ENCODE measurements around the gene WNK4. TPM values are rescaled to one million over a fixed set of nuclear protein-coding genes. Genes with fewer than 3 reads are reported as not detected.

WNK4 gene
- total and polyA plus RNA-seq, 9 of the 15 experiments (the other 6 are each of a cell fraction or from before 2014, with no cell fraction given): 0.32 to 25.8 (median 4.5) TPM

DNA sequence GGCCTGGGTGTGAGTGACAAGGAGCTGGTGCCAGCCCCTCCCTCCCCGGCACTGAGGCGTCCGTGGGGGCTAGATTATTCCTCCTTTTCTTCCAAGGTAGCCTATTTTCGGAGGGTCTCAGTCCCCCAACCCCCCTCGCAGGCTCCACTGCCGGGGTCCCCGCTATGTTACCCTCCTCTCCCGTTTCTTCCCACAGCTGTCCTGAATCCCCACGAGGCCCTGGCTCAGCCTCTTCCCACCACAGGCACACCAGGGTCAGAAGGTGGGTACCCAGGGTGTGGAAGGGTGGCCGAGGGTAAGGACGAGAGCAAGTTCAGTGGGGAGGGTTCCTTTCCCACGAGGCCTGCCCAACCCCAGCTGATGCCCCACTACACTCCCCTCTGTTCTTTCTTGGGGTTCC lies 18.8 kb upstream of the WNK4 start (continued):
- TF ChIP-seq CCAR2 (IDR thresholded peaks at IDR 0.05; ENCODE audit: low read depth, low read length) (no peak), CBFA2T3 (IDR thresholded peaks at IDR 0.05) (no peak), THRA (IDR thresholded peaks at IDR 0.05) (no peak), MIER1 (IDR thresholded peaks at IDR 0.05; ENCODE audit: low read depth) (no peak), ZBED1 (IDR thresholded peaks at IDR 0.05) (no peak), NR4A1 (CRISPR knock-in tag; IDR thresholded peaks at IDR 0.05) (no peak), NR4A1 (tag; IDR thresholded peaks at IDR 0.05) (no peak), CHD4 (IDR thresholded peaks at IDR 0.05; ENCODE audit: insufficient read depth, insufficient replicate concordance, low read depth, low read length, poor library complexity, severe bottlenecking) (no peak), CBFA2T2 (conservative IDR thresholded peaks at IDR 0.05) (no peak), DIDO1 (tag; IDR thresholded peaks at IDR 0.05; ENCODE audit: low read depth) (no peak), ZNF830 (CRISPR knock-in tag; IDR thresholded peaks at IDR 0.05) (no peak), ZC3H4 (CRISPR knock-in tag; IDR thresholded peaks at IDR 0.05; ENCODE audit: borderline replicate concordance) (no peak), SNIP1 (IDR thresholded peaks at IDR 0.05; ENCODE audit: low read depth) (no peak), IRF2 (CRISPR knock-in tag; IDR thresholded peaks at IDR 0.05) (no peak), STAG1 (CRISPR knock-in tag; IDR thresholded peaks at IDR 0.05; ENCODE audit: borderline replicate concordance) (no peak), FIP1L1 (IDR thresholded peaks at IDR 0.05; ENCODE audit: low read depth, low read length, poor library complexity, severe bottlenecking) (no peak), PML (IDR thresholded peaks at IDR 0.05; ENCODE audit: low read length) (no peak)

All from K562 (cell line).